Endothelial cell of umbilical vein (primary cell): ENCODE data around the gene HOXA11. TPM values are rescaled to one million over a fixed set of nuclear protein-coding genes. Genes with fewer than 3 reads are reported as not detected.

Experiments
- BruUV-seq: library from RNA; stranded (reverse); fragments of 400-500 nt; replicated peaks from 2 replicates; lab custom pipeline; 2021; lab: Mats Ljungman, UMichigan
- CTCF ChIA-PET: fragments of 300-600, 350-600 bp; sonication (Branson Sonifier 250); formaldehyde crosslinking; loops from one replicate; lab custom pipeline; 2021; ENCODE audit warnings: antibody characterized with exemption, inconsistent platforms; lab: Charles Lee
- POLR2A ChIA-PET: fragments of 300-600, 350-600 bp; sonication (Branson Sonifier 250); formaldehyde crosslinking; loops from one replicate; lab custom pipeline; 2021; ENCODE audit warnings: antibody characterized with exemption, inconsistent platforms; lab: Charles Lee
- DNase-seq: peaks from one replicate; pipeline ENCODE4 v3.0.0-alpha.2; 2011; ENCODE audit warnings: low read depth, low spot score
- FAIRE-seq: peaks from 2 replicates; lab custom pipeline; 2011; peaks lifted over from hg19 to GRCh38; lab: Jason Lieb, UNC
- H2AFZ ChIP-seq: 2 replicates; pipeline ENCODE4 v1.6.0; 2012; ENCODE audit warnings: low read depth, low read length, control low read depth, inconsistent platforms
- H3K27ac ChIP-seq: 2 replicates; pipeline ENCODE4 v1.5.1; 2011; ENCODE audit warnings: low read depth, mild to moderate bottlenecking, control low read depth, low read length, moderate library complexity; ENCODE audit not compliant: insufficient read depth
- H3K27me3 ChIP-seq, 2 experiments: 2 replicates each; pipeline versions ENCODE4 v1.6.0 to v1.6.1; 2011; ENCODE audit warnings: low read length in 2 of 2, mixed read lengths in 1 of 2; ENCODE audit not compliant: control insufficient read depth in 2 of 2, insufficient read depth in 2 of 2
- H3K36me3 ChIP-seq, 2 experiments: 2 replicates in 1 of 2; 3 replicates in 1 of 2; pipeline ENCODE4 v1.5.1; 2011; ENCODE audit warnings: low read length in 2 of 2, mild to moderate bottlenecking in 1 of 2, moderate library complexity in 1 of 2; ENCODE audit not compliant: control insufficient read depth in 2 of 2, insufficient read depth in 2 of 2; ENCODE audit errors: extremely low read depth in 1 of 2
- H3K4me1 ChIP-seq: 3 replicates; pipeline ENCODE4 v1.5.1; 2011; ENCODE audit warnings: mild to moderate bottlenecking, low read length; ENCODE audit not compliant: control insufficient read depth, insufficient read depth; ENCODE audit errors: extremely low read depth
- H3K4me2 ChIP-seq: 2 replicates; pipeline ENCODE4 v1.6.1; 2011; ENCODE audit warnings: low read length, control low read depth, mixed read lengths; ENCODE audit not compliant: insufficient read depth
- H3K4me3 ChIP-seq, 3 experiments: fragments of 200-600 bp in 1 of 3; sonication (generic), shearing (Covaris generic) in 1 of 3; replicated peaks in 1 of 3; 2 replicates each; pipeline ENCODE4 v1.5.1; 2011 to 2016; ENCODE audit warnings: control low read depth in 3 of 3, low read length in 3 of 3, mild to moderate bottlenecking in 2 of 3, inconsistent platforms in 1 of 3, low read depth in 1 of 3, moderate library complexity in 1 of 3; ENCODE audit not compliant: insufficient read depth in 1 of 3
- H3K79me2 ChIP-seq: 2 replicates; pipeline ENCODE4 v1.6.0; 2012; ENCODE audit warnings: low read length, inconsistent platforms; ENCODE audit not compliant: control insufficient read depth, insufficient read depth
- H3K9ac ChIP-seq: replicated peaks from 2 replicates; pipeline ENCODE3; 2011; ENCODE audit warnings: low read length, control low read depth; ENCODE audit not compliant: insufficient read depth; ENCODE audit errors: extremely low read depth
- H3K9me1 ChIP-seq: replicated peaks from 3 replicates; pipeline ENCODE4 v1.6.0; 2011; ENCODE audit warnings: mild to moderate bottlenecking, low read length; ENCODE audit not compliant: control insufficient read depth, insufficient read depth; ENCODE audit errors: extremely low read depth
- H3K9me3 ChIP-seq: replicated peaks from 2 replicates; pipeline ENCODE4 v1.5.1; 2012; ENCODE audit warnings: low read length, inconsistent platforms; ENCODE audit not compliant: control insufficient read depth, insufficient read depth
- H4K20me1 ChIP-seq: replicated peaks from 2 replicates; pipeline ENCODE3; 2011; ENCODE audit warnings: mild to moderate bottlenecking, low read length; ENCODE audit not compliant: control insufficient read depth, insufficient read depth; ENCODE audit errors: extremely low read depth
- CTCF ChIP-seq, 2 donors: IDR thresholded peaks; 1 replicate in 1 of 2; 2 replicates in 1 of 2; pipeline ENCODE4 v1.5.1; 2011; ENCODE audit warnings: low read length in 2 of 2, mild to moderate bottlenecking in 2 of 2, moderate library complexity in 2 of 2, control low read depth in 1 of 2, inconsistent platforms in 1 of 2, low read depth in 1 of 2; ENCODE audit not compliant: insufficient read depth in 1 of 2; ENCODE audit errors: extremely low read depth in 1 of 2
- EZH2 ChIP-seq: IDR thresholded peaks from 2 replicates; pipeline ENCODE4 v1.6.1; 2012; ENCODE audit warnings: borderline replicate concordance, low read depth, mild to moderate bottlenecking, moderate library complexity, low read length, inconsistent platforms; ENCODE audit not compliant: severe bottlenecking
- GATA2 ChIP-seq: IDR thresholded peaks from 2 replicates; pipeline ENCODE4 v1.7.0; 2011; ENCODE audit warnings: low read depth, mild to moderate bottlenecking, moderate library complexity, mixed read lengths, low read length; ENCODE audit not compliant: insufficient read length, insufficient read depth
- dilution Hi-C: fragments of 300-500 bp; cut with MboI; formaldehyde crosslinking; loops from one replicate; pipeline ENCODE4 v1.15.0; 2019; ENCODE audit warnings: low sequenced_read_pairs; ENCODE audit not compliant: extremely low pct_ligation_motif_present
- intact Hi-C: fragments of 100-400 bp; cut with micrococcal nuclease; formaldehyde crosslinking; loops from one replicate; pipeline ENCODE4 v1.10.0; 2022
- polyA plus RNA-seq, 4 experiments: library from polyadenylated mRNA; depleted of rRNA in 3 of 4; stranded (reverse) in 3 of 4; unstranded in 1 of 4; fragments of >200 nt; gene quantifications; 2 replicates each; pipeline versions ENCODE4 v1.2.1 to v1.2.3, GENCODE V29; 2011 to 2012; ENCODE audit warnings: missing spikeins in 1 of 4
- total RNA-seq: library from RNA; stranded (reverse); gene quantifications from 2 replicates; pipeline ENCODE4 v1.2.3, GENCODE V29; 2021

Gene HOXA11
- total and polyA plus RNA-seq, 2 donors (not counting 3 experiments of a cell fraction or from before 2014, with no cell fraction given): 10.4 to 16.7 TPM

GRCh38 chr7:27212497-27213432 is 27.7 kb upstream of the HOXA11 start:
- peak overlapping the region; percentile 34 for H2AFZ ChIP-seq
- peaks cover 70 to 72% of the 10 kb centered on the region in 2 experiments for H3K27me3 ChIP-seq
- intact Hi-C loops: loop anchor here (5.0 kb wide), 1 partner anchor 865 kb away; no protein-coding TSS in a partner anchor

More at GRCh38 chr7:27212497-27213432, 27.7 kb upstream of the HOXA11 start:
- no peak for DNase-seq
- no peak overlapping the region for H3K27ac ChIP-seq
- no peaks in the 10 kb centered on the region for H4K20me1 ChIP-seq
- H3K4me1 ChIP-seq: peaks cover 12% of the 10 kb centered on the region
- peak overlapping the region in 1 of 3 experiments; percentile 5 for H3K4me3 ChIP-seq
- H3K36me3 ChIP-seq: no peaks in the 10 kb centered on the region
- dilution Hi-C loops: no loop called here
- no peaks in the 10 kb centered on the region for H3K9me3 ChIP-seq
- FAIRE-seq: peak; percentile 64
- no peaks in the 10 kb centered on the region for H3K9me1 ChIP-seq
- POLR2A ChIA-PET: no interaction called here
- H3K4me2 ChIP-seq: peak overlapping the region; percentile 33
- peak; percentile 86 for TF ChIP-seq EZH2
- no peak for TF ChIP-seq GATA2
- TF ChIP-seq CTCF (IDR thresholded peaks at IDR 0.05; ENCODE audit: extremely low read depth in 1 of 2, insufficient read depth in 1 of 2, low read depth in 1 of 2, low read length in 2 of 2): peak in 1 of 2 donors; percentile 28
- BruUV-seq: no TSS peak
- CTCF ChIA-PET: interaction anchor here (0.6 to 1.8 kb wide), 7 partner anchors 13 to 884 kb away, joined by 3 to 16 read pairs (median 4); partner anchors contain the start of gene HOXA13
- H3K9ac ChIP-seq: no peak overlapping the region
- H3K79me2 ChIP-seq: no peaks in the 10 kb centered on the region
